Activated CD8-positive, alpha-beta memory T cell treated with anti-CD3 and anti-CD28 coated beads, Interleukin-2, amount 50 U/mL, for 4 hours (primary cell): ENCODE results near the gene POTEB3.
"Not testable (repeated sequence)": the region's sequence is repeated elsewhere in the genome, so short reads cannot be mapped to it uniquely, and the experiment has no call there.

Source experiments
- DNase-seq: peaks from one replicate; pipeline ENCODE4 v3.0.0-alpha.2; 2020

Gene POTEB3

GRCh38 chr15:21440399-21440798 lies at the start of gene POTEB3:
TSS of gene POTEB3 (minus strand) at chr15:21440499. CDS start at chr15:21440011, 488 bp downstream.
- DNase-seq, result not testable (repeated sequence)

DNA sequence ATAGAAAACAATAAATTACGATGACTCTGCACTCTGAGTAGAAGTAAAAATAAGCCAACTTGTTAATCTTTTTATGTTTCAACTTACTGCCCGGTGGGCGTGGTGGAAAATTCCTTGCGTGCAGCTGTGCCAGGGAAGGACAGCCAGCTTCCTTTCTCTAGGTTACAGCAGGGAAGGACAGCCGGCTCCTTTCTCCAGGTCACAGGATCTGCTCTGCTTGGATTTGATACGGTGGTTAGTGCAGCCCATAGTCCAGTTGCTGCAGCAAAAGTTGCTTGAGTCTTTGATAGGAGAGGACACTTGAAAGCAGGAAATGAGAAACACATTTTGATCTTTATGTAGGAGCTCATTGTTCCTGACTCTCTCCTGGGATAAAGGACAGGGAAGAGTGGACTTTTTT lies 13.4 kb upstream of the POTEB3 start:
- DNase-seq, result not testable (repeated sequence)

- DNase-seq, result not testable (repeated sequence)
Measured at GRCh38 chr15:21451920-21452563, 11.7 kb upstream of the POTEB3 start.

DNA sequence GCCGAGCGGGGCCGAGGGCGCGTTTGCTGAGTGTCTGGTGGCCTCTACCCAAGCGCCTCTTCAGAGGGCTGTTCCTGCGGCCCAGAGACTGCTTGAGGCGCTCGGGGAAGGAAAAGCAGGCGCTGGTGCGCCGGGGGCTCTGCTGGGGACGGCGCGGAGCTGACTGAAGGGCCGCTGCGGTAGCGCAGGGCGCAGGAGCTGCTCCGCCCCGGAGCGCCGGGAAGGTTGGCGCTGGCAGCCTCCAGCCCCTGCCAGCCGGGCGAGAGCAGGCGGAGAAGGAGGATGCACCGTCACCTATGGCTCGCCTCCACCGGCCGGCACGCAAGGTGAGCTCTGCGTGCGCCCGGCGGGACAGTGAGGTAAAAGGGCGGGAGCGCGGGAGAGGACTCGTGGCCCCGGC lies 11.2 kb upstream of the POTEB3 start:
- not testable (repeated sequence) for DNase-seq

- DNase-seq, result not testable (repeated sequence)
Measured at GRCh38 chr15:21407366-21407765, 32.9 kb downstream of the POTEB3 start.

DNA sequence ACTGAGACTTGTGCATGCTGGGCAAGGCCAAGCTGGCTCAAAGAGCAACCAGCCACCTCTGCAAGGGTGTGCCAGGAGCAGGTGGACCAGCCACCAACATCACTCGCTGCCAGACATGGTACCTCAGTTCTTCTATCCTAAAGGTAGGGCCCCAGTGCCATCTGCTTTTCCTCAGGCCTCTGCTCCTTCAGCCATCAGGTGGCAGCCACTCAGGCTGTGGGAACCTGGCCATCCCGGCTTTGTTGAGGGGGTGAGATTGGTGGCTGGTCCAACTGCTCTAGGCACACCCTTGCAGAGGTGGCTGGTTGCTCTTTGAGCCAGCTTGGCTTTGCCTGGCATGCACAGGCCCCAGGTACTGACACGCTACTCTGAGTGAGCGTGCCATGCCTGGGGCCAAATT lies 38.8 kb downstream of the POTEB3 start:
- not testable (repeated sequence) for DNase-seq

GRCh38 chr15:21399111-21399510 lies 41.2 kb downstream of the POTEB3 start:
- DNase-seq, result not testable (repeated sequence)

GRCh38 chr15:21398511-21398910 lies 41.8 kb downstream of the POTEB3 start:
- DNase-seq, result not testable (repeated sequence)

DNA sequence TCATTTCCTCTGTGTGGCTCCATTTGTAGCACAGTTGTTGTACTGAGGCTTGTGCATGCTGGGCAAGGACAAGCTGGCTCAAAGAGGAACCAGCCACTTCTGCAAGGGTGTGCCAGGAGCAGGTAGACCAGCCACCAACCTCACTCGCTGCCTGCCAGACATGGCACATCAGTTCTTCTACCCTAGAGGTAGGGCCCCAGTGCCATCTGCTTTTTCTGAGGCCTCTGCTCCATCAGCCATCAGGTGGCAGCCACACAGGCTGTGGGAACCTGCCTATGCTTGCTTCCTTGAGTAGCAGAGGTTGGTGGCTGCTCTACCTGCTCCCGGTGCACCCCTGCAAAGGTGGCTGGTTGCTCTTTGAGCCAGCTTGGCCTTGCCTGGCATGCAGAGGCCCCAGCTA lies 42.6 kb downstream of the POTEB3 start:
- not testable (repeated sequence) for DNase-seq

DNA sequence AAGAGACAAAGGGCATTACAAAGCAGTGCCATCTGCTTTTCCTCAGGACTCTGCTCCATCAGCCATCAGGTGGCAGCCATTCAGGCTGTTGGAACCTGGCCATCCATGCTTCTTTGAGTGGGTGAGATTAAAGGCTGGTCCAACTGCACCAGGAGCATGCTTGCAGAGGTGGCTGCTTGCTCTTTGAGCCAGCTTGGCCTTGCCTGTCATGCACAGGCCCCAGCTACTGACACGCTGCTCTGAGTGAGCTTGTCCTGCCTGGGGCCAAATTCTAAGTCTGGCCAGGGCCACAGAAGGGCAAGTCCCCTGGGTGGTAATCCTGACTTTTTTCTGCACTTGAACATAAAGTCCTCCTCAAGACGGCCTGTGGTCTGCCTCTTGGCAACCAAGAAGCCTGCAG lies 43.1 kb downstream of the POTEB3 start:
- DNase-seq, result not testable (repeated sequence)

DNA sequence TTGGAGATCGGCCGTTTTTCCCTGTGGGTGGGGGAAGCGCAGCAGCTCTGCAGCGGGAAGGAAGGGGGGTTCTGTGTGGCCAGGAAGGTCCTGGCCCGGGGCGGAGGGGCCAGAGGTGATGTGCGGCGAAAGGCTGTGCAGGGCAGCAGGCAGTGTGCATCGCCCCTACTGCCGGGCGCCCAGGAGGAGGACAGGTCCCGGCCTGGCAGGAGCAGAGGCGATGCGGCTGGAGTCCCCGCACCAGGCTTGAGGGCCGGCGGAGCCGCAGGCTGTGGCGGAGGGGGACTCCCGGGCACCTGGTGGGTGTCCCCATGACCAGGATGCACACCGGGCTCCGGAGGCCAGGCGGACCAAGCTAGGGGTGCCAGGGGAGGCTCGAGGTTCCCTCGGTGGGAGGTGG lies 54.3 kb downstream of the POTEB3 start:
- not testable (repeated sequence) for DNase-seq

DNA sequence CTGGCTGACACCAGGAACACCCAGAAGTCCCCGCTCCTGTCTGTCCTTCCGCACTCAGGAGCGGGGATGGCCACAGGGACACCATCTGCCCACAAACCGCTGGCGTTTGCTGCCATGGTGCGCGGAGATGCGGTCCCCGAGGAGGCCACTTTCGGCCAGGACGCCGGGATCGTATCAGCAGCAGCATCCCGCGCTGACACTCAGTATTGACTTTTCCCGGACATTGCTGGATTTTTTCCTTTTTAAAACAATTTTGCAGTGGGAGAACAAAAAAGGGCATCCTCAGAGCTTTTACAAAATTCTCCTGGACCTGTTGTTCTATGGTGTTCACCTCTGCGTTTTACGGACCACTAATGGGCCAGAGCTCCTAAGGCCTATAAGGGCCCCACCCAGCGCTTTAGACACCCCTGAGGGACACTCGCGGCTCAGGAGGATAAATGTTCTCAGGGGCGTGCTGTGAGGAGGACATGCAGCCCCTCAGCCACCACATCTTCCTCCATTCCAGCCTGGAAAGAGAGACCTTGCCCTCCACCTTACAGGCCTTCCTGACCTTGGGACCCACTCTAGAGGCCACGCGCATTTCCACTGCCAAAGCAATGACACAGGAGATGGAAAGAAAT lies 56.3 kb downstream of the POTEB3 start:
- DNase-seq, result not testable (repeated sequence)

DNA sequence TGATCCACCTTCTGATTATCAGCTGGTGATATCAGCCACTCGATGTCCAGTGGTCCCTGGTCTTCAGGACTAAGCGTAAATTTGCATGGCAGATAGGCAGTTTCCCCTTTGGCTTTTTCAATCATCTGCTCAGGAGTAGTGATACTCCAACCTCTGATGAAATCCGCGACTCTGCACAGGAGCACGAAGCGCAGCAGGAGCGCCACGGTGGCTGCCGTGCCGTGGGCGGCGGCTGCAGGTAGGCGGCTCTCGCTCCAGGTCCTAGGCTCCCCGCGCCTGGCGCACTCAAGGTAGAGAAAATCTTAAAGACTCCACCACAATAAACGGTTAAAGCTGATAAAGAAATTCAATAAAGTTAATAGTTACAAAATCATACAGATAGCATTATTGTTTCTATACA lies 66.6 kb downstream of the POTEB3 start:
- DNase-seq, result not testable (repeated sequence)

- not testable (repeated sequence) for DNase-seq
Measured at GRCh38 chr15:21369177-21369576, 71.1 kb downstream of the POTEB3 start.

- DNase-seq, result not testable (repeated sequence)
Measured at GRCh38 chr15:21368625-21369024, 71.7 kb downstream of the POTEB3 start.
